Liver (tissue), 9 donors: ENCODE results near the gene AATF. TPM values are rescaled to one million over a fixed set of nuclear protein-coding genes. Genes with fewer than 3 reads are reported as not detected.

Experiments used
- DNase-seq: peaks from one replicate; pipeline ENCODE4 v3.0.0-alpha.2; 2017; ENCODE audit warnings: low spot score
- H3K27ac ChIP-seq, 2 donors: one replicate each; pipeline ENCODE4 v1.7.0; 2013; ENCODE audit warnings: inconsistent platforms in 2 of 2, low read length in 2 of 2, control low read depth in 1 of 2, low read depth in 1 of 2, mild to moderate bottlenecking in 1 of 2
- H3K27me3 ChIP-seq, 4 donors: one replicate each; pipeline versions ENCODE4 v1.6.1 to v1.7.0; 2013; ENCODE audit warnings: low read length in 3 of 4, inconsistent platforms in 1 of 4, mild to moderate bottlenecking in 1 of 4, moderate library complexity in 1 of 4; ENCODE audit not compliant: control insufficient read depth in 4 of 4, insufficient read depth in 4 of 4
- H3K36me3 ChIP-seq, 4 donors: one replicate each; pipeline versions ENCODE4 v1.6.1 to v1.7.0; 2013; ENCODE audit warnings: low read length in 3 of 4, mild to moderate bottlenecking in 3 of 4, low read depth in 1 of 4, moderate library complexity in 1 of 4; ENCODE audit not compliant: control insufficient read depth in 4 of 4, insufficient read depth in 3 of 4
- H3K4me1 ChIP-seq, 4 donors: one replicate each; pipeline versions ENCODE4 v1.6.1 to v1.7.0; 2013; ENCODE audit warnings: low read length in 3 of 4, mild to moderate bottlenecking in 3 of 4, moderate library complexity in 1 of 4; ENCODE audit not compliant: control insufficient read depth in 4 of 4, insufficient read depth in 4 of 4
- H3K4me3 ChIP-seq, 3 donors: one replicate each; pipeline versions ENCODE4 v1.6.1 to v1.7.0; 2013; ENCODE audit warnings: low read length in 3 of 3, control low read depth in 1 of 3, low read depth in 1 of 3, mild to moderate bottlenecking in 1 of 3
- H3K9ac ChIP-seq, 2 donors: one replicate each; pipeline ENCODE4 v1.7.0; 2013; ENCODE audit warnings: low read length in 2 of 2, mild to moderate bottlenecking in 2 of 2, moderate library complexity in 2 of 2, control low read depth in 1 of 2, low read depth in 1 of 2
- H3K9me3 ChIP-seq, 4 donors: one replicate each; pipeline versions ENCODE4 v1.6.1 to v1.7.0; 2013; ENCODE audit warnings: low read length in 3 of 4; ENCODE audit not compliant: control insufficient read depth in 4 of 4
- EGR1 ChIP-seq, 2 donors: IDR thresholded peaks; 2 replicates each; pipeline ENCODE4 v1.6.1; 2016 to 2018; ENCODE audit warnings: antibody characterized with exemption in 2 of 2, low read depth in 2 of 2
- FOXA1 ChIP-seq: IDR thresholded peaks from 2 replicates; pipeline ENCODE4 v1.6.1; 2016; ENCODE audit warnings: antibody characterized with exemption
- FOXA2 ChIP-seq: IDR thresholded peaks from 2 replicates; pipeline ENCODE4 v1.6.1; 2016; ENCODE audit warnings: antibody characterized with exemption
- GABPA ChIP-seq, 2 donors: IDR thresholded peaks in 1 of 2; conservative IDR thresholded peaks in 1 of 2; 2 replicates each; pipeline ENCODE4 v1.6.1; 2016; ENCODE audit warnings: antibody characterized with exemption in 2 of 2, mild to moderate bottlenecking in 1 of 2, moderate library complexity in 1 of 2
- HNF4A ChIP-seq, 2 donors: conservative IDR thresholded peaks; 2 replicates each; pipeline ENCODE4 v1.6.1; 2016; ENCODE audit warnings: antibody characterized with exemption in 2 of 2, mild to moderate bottlenecking in 2 of 2
- HNF4G ChIP-seq: IDR thresholded peaks from 2 replicates; pipeline ENCODE4 v1.6.1; 2016; ENCODE audit warnings: antibody characterized with exemption
- JUND ChIP-seq, 2 donors: IDR thresholded peaks; 2 replicates each; pipeline ENCODE4 v1.6.1; 2016; ENCODE audit warnings: antibody characterized with exemption in 2 of 2
- NR2F2 ChIP-seq: IDR thresholded peaks from 2 replicates; pipeline ENCODE4 v1.6.1; 2016; ENCODE audit warnings: antibody characterized with exemption
- RAD21 ChIP-seq, 2 donors: IDR thresholded peaks; 2 replicates each; pipeline ENCODE4 v1.6.1; 2016; ENCODE audit warnings: antibody characterized with exemption in 2 of 2, mild to moderate bottlenecking in 2 of 2
- RXRA ChIP-seq, 2 donors: IDR thresholded peaks; 2 replicates each; pipeline ENCODE4 v1.6.1; 2017 to 2018; ENCODE audit warnings: antibody characterized with exemption in 2 of 2, mild to moderate bottlenecking in 1 of 2
- SP1 ChIP-seq: IDR thresholded peaks from 2 replicates; pipeline ENCODE4 v1.6.1; 2018; ENCODE audit warnings: antibody characterized with exemption, mild to moderate bottlenecking
- TAF1 ChIP-seq: conservative IDR thresholded peaks from 2 replicates; pipeline ENCODE4 v1.6.1; 2016; ENCODE audit warnings: antibody characterized with exemption, mild to moderate bottlenecking
- WGBS: extraction: QIAGEN DNeasy Blood & Tissue Kit; methylation state at CpG from one replicate; pipeline ENCODE4 v1.1.7; 2013; 5-methylcytosine and 5-hydroxymethylcytosine counted together
- polyA plus RNA-seq, 2 donors: library from polyadenylated mRNA; stranded (reverse) in 1 of 2; unstranded in 1 of 2; fragments of 200-250 nt in 1 of 2; fragments of >200 nt in 1 of 2; fragmentation: Nextera tagmentation in 1 of 2; extraction: Ambion mirVana in 1 of 2; gene quantifications; one replicate each; pipeline versions ENCODE4 v1.2.1 to v1.2.3, GENCODE V29; 2013 to 2015
- total RNA-seq, 2 donors: library from RNA; depleted of rRNA; stranded (reverse); fragments of >200 nt; gene quantifications; one replicate each; pipeline ENCODE4 v1.2.3, GENCODE V29; 2014
- TF ChIP-seq, protein P1 (sequence below): fragments of 150-350 bp; IDR thresholded peaks from 2 replicates; pipeline ENCODE4 v1.5.1; 2017; ENCODE audit warnings: improper control_type of control experiment, low read depth, low read length; ENCODE audit not compliant: missing input control
- TF ChIP-seq, protein P2 (sequence below): IDR thresholded peaks from 2 replicates; pipeline ENCODE4 v1.6.1; 2016; ENCODE audit warnings: antibody characterized with exemption
- TF ChIP-seq, protein P3 (sequence below): IDR thresholded peaks from 2 replicates; pipeline ENCODE4 v1.6.1; 2016; ENCODE audit warnings: antibody characterized with exemption
- TF ChIP-seq, protein P4 (sequence below): IDR thresholded peaks from 2 replicates; pipeline ENCODE4 v1.6.1; 2016; ENCODE audit warnings: antibody characterized with exemption, mild to moderate bottlenecking
- donor health status: healthy.
- donor health status: healthy.
- donor health status: healthy.
- donor health status: healthy.
- donor health status: healthy.

AATF gene
- total and polyA plus RNA-seq, 4 donors = 10.8 to 16.9 (median 13.4) TPM

DNA sequence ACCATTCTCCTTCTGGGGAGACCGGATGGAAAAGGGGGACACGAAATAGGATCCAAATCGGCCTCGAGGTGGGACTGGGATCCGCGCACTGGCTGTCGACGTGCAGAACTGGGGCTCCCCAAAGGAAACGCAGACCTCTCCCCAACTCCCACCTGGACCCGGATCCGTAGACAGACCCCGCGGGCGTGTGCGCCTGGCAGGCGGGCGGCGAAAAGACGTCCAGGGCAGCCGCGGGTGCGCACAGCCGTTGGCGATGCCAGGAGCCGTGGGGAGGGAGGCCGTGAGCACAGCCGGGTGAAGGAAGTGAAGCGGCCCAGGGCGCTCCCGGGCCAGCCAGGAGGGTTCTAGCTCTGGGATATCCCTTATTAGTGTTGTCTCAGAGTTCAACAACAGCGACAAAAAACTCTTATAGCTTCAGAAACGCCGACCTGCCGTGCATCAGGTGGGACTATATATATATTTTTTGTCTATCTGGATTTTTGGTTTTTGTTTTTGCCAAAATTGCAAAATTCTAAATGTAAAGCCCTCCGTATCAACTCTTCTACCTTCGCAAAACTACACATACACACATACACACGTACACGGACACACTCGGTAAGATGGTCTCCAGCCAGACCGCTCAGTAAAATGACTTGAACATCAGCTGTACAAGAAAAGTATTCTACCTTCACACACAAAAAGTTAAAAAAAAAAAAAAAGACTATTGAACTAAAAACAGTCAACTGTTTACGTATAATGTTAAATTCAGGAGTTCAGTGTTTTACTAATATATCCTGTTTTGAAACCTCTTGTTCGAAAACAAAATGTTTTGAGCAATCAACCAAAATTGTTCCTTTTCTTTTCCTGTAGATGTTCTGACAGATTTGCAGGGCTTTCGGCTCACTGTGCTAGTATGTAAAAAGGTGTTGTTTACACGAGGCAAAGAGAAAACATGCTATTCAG, 5.2 kb upstream of the AATF start (continued):
- TF ChIP-seq, protein P1, sequence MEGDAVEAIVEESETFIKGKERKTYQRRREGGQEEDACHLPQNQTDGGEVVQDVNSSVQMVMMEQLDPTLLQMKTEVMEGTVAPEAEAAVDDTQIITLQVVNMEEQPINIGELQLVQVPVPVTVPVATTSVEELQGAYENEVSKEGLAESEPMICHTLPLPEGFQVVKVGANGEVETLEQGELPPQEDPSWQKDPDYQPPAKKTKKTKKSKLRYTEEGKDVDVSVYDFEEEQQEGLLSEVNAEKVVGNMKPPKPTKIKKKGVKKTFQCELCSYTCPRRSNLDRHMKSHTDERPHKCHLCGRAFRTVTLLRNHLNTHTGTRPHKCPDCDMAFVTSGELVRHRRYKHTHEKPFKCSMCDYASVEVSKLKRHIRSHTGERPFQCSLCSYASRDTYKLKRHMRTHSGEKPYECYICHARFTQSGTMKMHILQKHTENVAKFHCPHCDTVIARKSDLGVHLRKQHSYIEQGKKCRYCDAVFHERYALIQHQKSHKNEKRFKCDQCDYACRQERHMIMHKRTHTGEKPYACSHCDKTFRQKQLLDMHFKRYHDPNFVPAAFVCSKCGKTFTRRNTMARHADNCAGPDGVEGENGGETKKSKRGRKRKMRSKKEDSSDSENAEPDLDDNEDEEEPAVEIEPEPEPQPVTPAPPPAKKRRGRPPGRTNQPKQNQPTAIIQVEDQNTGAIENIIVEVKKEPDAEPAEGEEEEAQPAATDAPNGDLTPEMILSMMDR = no peak
- TF ChIP-seq, protein P2, sequence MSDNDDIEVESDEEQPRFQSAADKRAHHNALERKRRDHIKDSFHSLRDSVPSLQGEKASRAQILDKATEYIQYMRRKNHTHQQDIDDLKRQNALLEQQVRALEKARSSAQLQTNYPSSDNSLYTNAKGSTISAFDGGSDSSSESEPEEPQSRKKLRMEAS = no peak
- TF ChIP-seq JUND (IDR thresholded peaks at IDR 0.05) (no peak), TAF1 (no peak), SP1 (no peak), HNF4A (conservative IDR thresholded peaks at IDR 0.05) (no peak), RXRA (IDR thresholded peaks at IDR 0.05) (no peak), RAD21 (IDR thresholded peaks at IDR 0.05) (no peak), NR2F2 (no peak)
- TF ChIP-seq, protein P3, sequence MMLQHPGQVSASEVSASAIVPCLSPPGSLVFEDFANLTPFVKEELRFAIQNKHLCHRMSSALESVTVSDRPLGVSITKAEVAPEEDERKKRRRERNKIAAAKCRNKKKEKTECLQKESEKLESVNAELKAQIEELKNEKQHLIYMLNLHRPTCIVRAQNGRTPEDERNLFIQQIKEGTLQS = no peak

DNA sequence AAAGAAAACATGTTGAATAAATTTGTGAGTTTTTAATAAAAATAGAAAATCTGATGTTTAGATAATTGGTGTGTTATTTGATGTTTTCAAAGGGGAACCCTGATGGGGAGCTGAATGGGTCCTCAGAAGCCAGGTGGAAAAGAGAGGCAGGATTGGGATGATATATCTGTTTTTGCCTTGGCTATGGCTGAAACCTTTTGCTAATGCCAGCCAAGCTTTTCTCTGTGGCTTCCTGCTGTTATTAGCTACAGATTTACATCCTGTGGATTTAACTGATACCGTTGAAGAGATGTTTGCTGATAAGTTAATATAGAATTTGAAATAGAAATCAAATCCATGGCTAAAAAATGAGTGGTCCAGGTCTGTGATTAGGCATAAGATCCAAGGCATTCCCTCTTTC, 4.2 kb upstream of the AATF start:
- no peak overlapping the region for H3K9ac ChIP-seq
- WGBS = 4% methylated on average over 1 of the region's 1 CpG
- H3K27ac ChIP-seq = no peak overlapping the region
- peaks cover 1 to 15% (median 8%) of the 10 kb centered on the region in 4 donors for H3K4me1 ChIP-seq
- no peaks in the 10 kb centered on the region for H3K36me3 ChIP-seq
- H3K4me3 ChIP-seq = no peak overlapping the region
- H3K27me3 ChIP-seq = peaks cover 0 to 37% (median 25%) of the 10 kb centered on the region in 4 donors
- peaks cover 0 to 3% (median 0%) of the 10 kb centered on the region in 4 donors for H3K9me3 ChIP-seq
- no peak for DNase-seq
- TF ChIP-seq HNF4G = no peak
- TF ChIP-seq NR2F2 = no peak
- no peak for TF ChIP-seq GABPA (IDR thresholded peaks at IDR 0.05 in 1 of 2, conservative IDR thresholded peaks at IDR 0.05 in 1 of 2)
- TF ChIP-seq, protein P4, sequence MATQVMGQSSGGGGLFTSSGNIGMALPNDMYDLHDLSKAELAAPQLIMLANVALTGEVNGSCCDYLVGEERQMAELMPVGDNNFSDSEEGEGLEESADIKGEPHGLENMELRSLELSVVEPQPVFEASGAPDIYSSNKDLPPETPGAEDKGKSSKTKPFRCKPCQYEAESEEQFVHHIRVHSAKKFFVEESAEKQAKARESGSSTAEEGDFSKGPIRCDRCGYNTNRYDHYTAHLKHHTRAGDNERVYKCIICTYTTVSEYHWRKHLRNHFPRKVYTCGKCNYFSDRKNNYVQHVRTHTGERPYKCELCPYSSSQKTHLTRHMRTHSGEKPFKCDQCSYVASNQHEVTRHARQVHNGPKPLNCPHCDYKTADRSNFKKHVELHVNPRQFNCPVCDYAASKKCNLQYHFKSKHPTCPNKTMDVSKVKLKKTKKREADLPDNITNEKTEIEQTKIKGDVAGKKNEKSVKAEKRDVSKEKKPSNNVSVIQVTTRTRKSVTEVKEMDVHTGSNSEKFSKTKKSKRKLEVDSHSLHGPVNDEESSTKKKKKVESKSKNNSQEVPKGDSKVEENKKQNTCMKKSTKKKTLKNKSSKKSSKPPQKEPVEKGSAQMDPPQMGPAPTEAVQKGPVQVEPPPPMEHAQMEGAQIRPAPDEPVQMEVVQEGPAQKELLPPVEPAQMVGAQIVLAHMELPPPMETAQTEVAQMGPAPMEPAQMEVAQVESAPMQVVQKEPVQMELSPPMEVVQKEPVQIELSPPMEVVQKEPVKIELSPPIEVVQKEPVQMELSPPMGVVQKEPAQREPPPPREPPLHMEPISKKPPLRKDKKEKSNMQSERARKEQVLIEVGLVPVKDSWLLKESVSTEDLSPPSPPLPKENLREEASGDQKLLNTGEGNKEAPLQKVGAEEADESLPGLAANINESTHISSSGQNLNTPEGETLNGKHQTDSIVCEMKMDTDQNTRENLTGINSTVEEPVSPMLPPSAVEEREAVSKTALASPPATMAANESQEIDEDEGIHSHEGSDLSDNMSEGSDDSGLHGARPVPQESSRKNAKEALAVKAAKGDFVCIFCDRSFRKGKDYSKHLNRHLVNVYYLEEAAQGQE = no peak
- TF ChIP-seq FOXA1 = no peak
- TF ChIP-seq HNF4A (conservative IDR thresholded peaks at IDR 0.05) = no peak
- no peak for TF ChIP-seq SP1
- no peak for TF ChIP-seq EGR1 (IDR thresholded peaks at IDR 0.05; ENCODE audit: low read depth in 2 of 2)
- TF ChIP-seq FOXA2 = no peak
